IPS-20b (cell line): ENCODE measurements around the gene SGMS1.

Source experiments
- H3K27ac ChIP-seq: one replicate; pipeline ENCODE4 v1.5.1; 2013; ENCODE audit warnings: low read length
- H3K27me3 ChIP-seq: 2 replicates; pipeline ENCODE4 v1.6.1; 2013; ENCODE audit warnings: mild to moderate bottlenecking, low read length, inconsistent platforms; ENCODE audit not compliant: insufficient read depth
- H3K36me3 ChIP-seq: 2 replicates; pipeline ENCODE4 v1.6.1; 2013; ENCODE audit warnings: low read depth, mild to moderate bottlenecking, inconsistent platforms, low read length, moderate library complexity; ENCODE audit not compliant: insufficient read depth
- H3K4me1 ChIP-seq: 2 replicates; pipeline ENCODE4 v1.6.1; 2013; ENCODE audit warnings: mild to moderate bottlenecking, control low read depth, inconsistent platforms, low read length, moderate library complexity; ENCODE audit not compliant: insufficient read depth
- H3K4me3 ChIP-seq: 2 replicates; pipeline ENCODE4 v1.5.1; 2013; ENCODE audit warnings: mild to moderate bottlenecking, low read length, inconsistent platforms
- H3K9ac ChIP-seq: 2 replicates; pipeline ENCODE4 v1.6.1; 2013; ENCODE audit warnings: low read depth, mild to moderate bottlenecking, inconsistent platforms, low read length, moderate library complexity
- H3K9me3 ChIP-seq: 2 replicates; pipeline ENCODE4 v1.6.1; 2013; ENCODE audit warnings: mild to moderate bottlenecking, low read depth, low read length, inconsistent platforms; ENCODE audit not compliant: insufficient read depth

SGMS1 gene

GRCh38 chr10:50590935-50591334 is 32.8 kb downstream of the SGMS1 start:
- Histone ChIP-seq H3K4me1 (peaks cover 3% of the 10 kb centered on the region; the same call in 1 of the 2 replicates), H3K27ac (no peak overlapping the region), H3K9ac (no peak overlapping the region)

GRCh38 chr10:50586740-50587088 is 37.0 kb downstream of the SGMS1 start:
- Histone ChIP-seq H3K27me3 (no peaks in the 10 kb centered on the region), H3K4me3 (no peak overlapping the region), H3K9me3 (no peaks in the 10 kb centered on the region), H3K27ac (no peak overlapping the region), H3K9ac (no peak overlapping the region), H3K36me3 (peaks cover 16% of the 10 kb centered on the region), H3K4me1 (peaks cover 3% of the 10 kb centered on the region; the same call in 1 of the 2 replicates)

More at GRCh38 chr10:50590935-50591334, 32.8 kb downstream of the SGMS1 start:
- no peaks in the 10 kb centered on the region for H3K27me3 ChIP-seq
- peaks cover 16% of the 10 kb centered on the region for H3K36me3 ChIP-seq
- H3K4me3 ChIP-seq: no peak overlapping the region
- H3K9me3 ChIP-seq: no peaks in the 10 kb centered on the region

GRCh38 chr10:50585921-50586739 is 37.6 kb downstream of the SGMS1 start:
- H3K9me3 ChIP-seq: no peaks in the 10 kb centered on the region

GRCh38 chr10:50582766-50583762 is 40.7 kb downstream of the SGMS1 start:
- H3K4me3 ChIP-seq: no peak overlapping the region
- peaks cover 2% of the 10 kb centered on the region; the same call in 1 of the 2 replicates for H3K36me3 ChIP-seq
- no peaks in the 10 kb centered on the region for H3K27me3 ChIP-seq
- H3K27ac ChIP-seq: no peak overlapping the region
- no peak overlapping the region for H3K9ac ChIP-seq
- peaks cover 26% of the 10 kb centered on the region for H3K4me1 ChIP-seq
- no peaks in the 10 kb centered on the region for H3K9me3 ChIP-seq

More at GRCh38 chr10:50585921-50586739, 37.6 kb downstream of the SGMS1 start:
- no peak overlapping the region for H3K27ac ChIP-seq
- no peaks in the 10 kb centered on the region for H3K27me3 ChIP-seq
- peaks cover 16% of the 10 kb centered on the region for H3K36me3 ChIP-seq
- H3K4me3 ChIP-seq: no peak overlapping the region
- H3K9ac ChIP-seq: no peak overlapping the region
- peaks cover 9% of the 10 kb centered on the region for H3K4me1 ChIP-seq

- H3K4me1 ChIP-seq: peaks cover 32% of the 10 kb centered on the region
- no peaks in the 10 kb centered on the region for H3K36me3 ChIP-seq
- no peak overlapping the region for H3K9ac ChIP-seq
- H3K27ac ChIP-seq: no peak overlapping the region
- H3K4me3 ChIP-seq: no peak overlapping the region
- no peaks in the 10 kb centered on the region for H3K27me3 ChIP-seq
- H3K9me3 ChIP-seq: no peaks in the 10 kb centered on the region
Measured at GRCh38 chr10:50582046-50582445, 41.7 kb downstream of the SGMS1 start.

- Histone ChIP-seq H3K27ac (no peak overlapping the region), H3K9me3 (no peaks in the 10 kb centered on the region), H3K36me3 (no peaks in the 10 kb centered on the region), H3K4me3 (no peak overlapping the region), H3K4me1 (peaks cover 32% of the 10 kb centered on the region), H3K27me3 (no peaks in the 10 kb centered on the region), H3K9ac (no peak overlapping the region)
Measured at GRCh38 chr10:50580262-50580891, 43.4 kb downstream of the SGMS1 start.

- Histone ChIP-seq H3K27me3 (no peaks in the 10 kb centered on the region), H3K4me3 (no peak overlapping the region), H3K9me3 (no peaks in the 10 kb centered on the region), H3K4me1 (peaks cover 32% of the 10 kb centered on the region), H3K27ac (no peak overlapping the region), H3K36me3 (no peaks in the 10 kb centered on the region), H3K9ac (no peak overlapping the region)
Measured at GRCh38 chr10:50579491-50580261, 44.1 kb downstream of the SGMS1 start.

GRCh38 chr10:50578949-50579348 is 44.8 kb downstream of the SGMS1 start:
- Histone ChIP-seq H3K4me3 (no peak overlapping the region), H3K9me3 (no peaks in the 10 kb centered on the region), H3K9ac (no peak overlapping the region), H3K27me3 (no peaks in the 10 kb centered on the region), H3K27ac (no peak overlapping the region), H3K36me3 (no peaks in the 10 kb centered on the region), H3K4me1 (peaks cover 34% of the 10 kb centered on the region)

GRCh38 chr10:50577681-50578350 is 45.9 kb downstream of the SGMS1 start:
- Histone ChIP-seq H3K27ac (no peak overlapping the region), H3K4me3 (no peak overlapping the region), H3K9ac (peak overlapping the region; percentile 39; the same call in 1 of the 2 replicates), H3K27me3 (no peaks in the 10 kb centered on the region), H3K9me3 (no peaks in the 10 kb centered on the region), H3K4me1 (peaks cover 34% of the 10 kb centered on the region), H3K36me3 (no peaks in the 10 kb centered on the region)

GRCh38 chr10:50577010-50577409 is 46.7 kb downstream of the SGMS1 start:
- H3K4me3 ChIP-seq: no peak overlapping the region
- H3K36me3 ChIP-seq: no peaks in the 10 kb centered on the region
- H3K27me3 ChIP-seq: no peaks in the 10 kb centered on the region
- H3K9me3 ChIP-seq: no peaks in the 10 kb centered on the region
- no peak overlapping the region for H3K27ac ChIP-seq
- peaks cover 39% of the 10 kb centered on the region for H3K4me1 ChIP-seq
- no peak overlapping the region for H3K9ac ChIP-seq
